MCF 10A (cell line): ENCODE measurements around the gene CCDC85A. TPM values are rescaled to one million over a fixed set of nuclear protein-coding genes. Genes with fewer than 3 reads are reported as not detected.

Experiments
- BruUV-seq: library from RNA; stranded (reverse); fragments of 400-500 nt; replicated peaks from 2 replicates; lab custom pipeline; 2021; lab: Mats Ljungman, UMichigan
- CTCF ChIA-PET: fragments of 300-600 bp; sonication (Branson Sonifier 250); formaldehyde crosslinking; extraction: SDS; loops from one replicate; lab custom pipeline; 2021; ENCODE audit warnings: antibody characterized with exemption, inconsistent platforms; lab: Yijun Ruan, JAX
- POLR2A ChIA-PET: fragments of 300-600, 350-650 bp; sonication (Branson Sonifier 250); formaldehyde crosslinking; extraction: SDS; loops from one replicate; lab custom pipeline; 2020; ENCODE audit warnings: antibody characterized with exemption, inconsistent platforms; lab: Yijun Ruan, JAX
- DNase-seq: peaks from one replicate; pipeline ENCODE4 v3.0.0-alpha.2; 2018; ENCODE audit not compliant: unreplicated experiment
- H3K27ac Mint-ChIP-seq: one replicate; pipeline ENCODE4 v1.8.0; 2022; ENCODE audit warnings: mild to moderate bottlenecking, low read depth, mixed read lengths; ENCODE audit not compliant: unreplicated experiment
- H3K27me3 Mint-ChIP-seq: one replicate; pipeline ENCODE4 v1.8.0; 2022; ENCODE audit warnings: mixed read lengths; ENCODE audit not compliant: insufficient read depth, unreplicated experiment
- H3K36me3 Mint-ChIP-seq: one replicate; pipeline ENCODE4 v1.8.0; 2022; ENCODE audit warnings: mild to moderate bottlenecking, moderate library complexity, mixed read lengths; ENCODE audit not compliant: insufficient read depth, unreplicated experiment
- H3K4me1 Mint-ChIP-seq: one replicate; pipeline ENCODE4 v1.8.0; 2022; ENCODE audit warnings: mixed read lengths; ENCODE audit not compliant: insufficient read depth, unreplicated experiment
- H3K4me3 Mint-ChIP-seq: one replicate; pipeline ENCODE4 v1.8.0; 2022; ENCODE audit warnings: mild to moderate bottlenecking, moderate library complexity, mixed read lengths; ENCODE audit not compliant: unreplicated experiment
- H3K9me3 Mint-ChIP-seq: one replicate; pipeline ENCODE4 v1.8.0; 2022; ENCODE audit warnings: mixed read lengths; ENCODE audit not compliant: unreplicated experiment
- intact Hi-C: fragments of 100-400 bp; cut with micrococcal nuclease; formaldehyde crosslinking; loops from 2 replicates; pipeline ENCODE4 v1.14.1; 2022
- total RNA-seq: library from RNA; stranded (reverse); gene quantifications from 2 replicates; pipeline ENCODE4 v1.2.3, GENCODE V29; 2022
- TF ChIP-seq, protein P1 (sequence below): fragments of 200-600 bp; IDR thresholded peaks from one replicate; pipeline ENCODE4 v1.8.0; 2022; ENCODE audit warnings: antibody characterized with exemption, mild to moderate bottlenecking; ENCODE audit not compliant: unreplicated experiment

Gene CCDC85A
- total RNA-seq, 1 experiment from 2014 or later, result 0.16 TPM

DNA sequence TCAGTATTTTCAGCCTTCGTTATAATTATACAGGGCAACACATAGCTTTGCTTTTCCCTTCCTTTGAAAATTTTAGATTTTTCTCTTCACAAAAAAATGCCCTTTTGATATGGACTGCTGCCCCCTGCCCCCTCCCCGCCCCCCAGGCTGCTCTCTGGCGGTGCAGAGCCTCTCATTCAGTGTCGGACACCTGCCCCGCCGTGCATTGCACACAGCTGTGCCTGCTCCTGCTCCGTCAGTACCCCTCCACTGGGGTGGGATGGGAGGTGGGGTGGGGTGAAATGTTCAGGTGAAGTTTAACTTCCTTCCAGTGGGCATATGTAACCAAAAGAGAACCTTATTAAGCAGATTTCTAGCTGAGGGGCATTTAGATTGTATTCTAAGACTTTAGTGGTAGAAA, 148.0 kb downstream of the CCDC85A start:
- H3K27me3 Mint-ChIP-seq, result peaks cover 10% of the 10 kb centered on the region
- CTCF ChIA-PET, result no interaction called here
- TF ChIP-seq, protein P1, sequence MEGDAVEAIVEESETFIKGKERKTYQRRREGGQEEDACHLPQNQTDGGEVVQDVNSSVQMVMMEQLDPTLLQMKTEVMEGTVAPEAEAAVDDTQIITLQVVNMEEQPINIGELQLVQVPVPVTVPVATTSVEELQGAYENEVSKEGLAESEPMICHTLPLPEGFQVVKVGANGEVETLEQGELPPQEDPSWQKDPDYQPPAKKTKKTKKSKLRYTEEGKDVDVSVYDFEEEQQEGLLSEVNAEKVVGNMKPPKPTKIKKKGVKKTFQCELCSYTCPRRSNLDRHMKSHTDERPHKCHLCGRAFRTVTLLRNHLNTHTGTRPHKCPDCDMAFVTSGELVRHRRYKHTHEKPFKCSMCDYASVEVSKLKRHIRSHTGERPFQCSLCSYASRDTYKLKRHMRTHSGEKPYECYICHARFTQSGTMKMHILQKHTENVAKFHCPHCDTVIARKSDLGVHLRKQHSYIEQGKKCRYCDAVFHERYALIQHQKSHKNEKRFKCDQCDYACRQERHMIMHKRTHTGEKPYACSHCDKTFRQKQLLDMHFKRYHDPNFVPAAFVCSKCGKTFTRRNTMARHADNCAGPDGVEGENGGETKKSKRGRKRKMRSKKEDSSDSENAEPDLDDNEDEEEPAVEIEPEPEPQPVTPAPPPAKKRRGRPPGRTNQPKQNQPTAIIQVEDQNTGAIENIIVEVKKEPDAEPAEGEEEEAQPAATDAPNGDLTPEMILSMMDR, result no peak
- H3K27ac Mint-ChIP-seq, result no peak overlapping the region
- H3K9me3 Mint-ChIP-seq, result no peaks in the 10 kb centered on the region
- intact Hi-C loops, result no loop called here
- no peak overlapping the region for H3K4me3 Mint-ChIP-seq
- no TSS peak for BruUV-seq
- DNase-seq, result no peak
- no peaks in the 10 kb centered on the region for H3K36me3 Mint-ChIP-seq
- no peaks in the 10 kb centered on the region for H3K4me1 Mint-ChIP-seq
- POLR2A ChIA-PET, result interaction anchor here (0.6 kb wide), 1 partner anchor 657 kb away, joined by 3 read pairs; no protein-coding TSS in a partner anchor

DNA sequence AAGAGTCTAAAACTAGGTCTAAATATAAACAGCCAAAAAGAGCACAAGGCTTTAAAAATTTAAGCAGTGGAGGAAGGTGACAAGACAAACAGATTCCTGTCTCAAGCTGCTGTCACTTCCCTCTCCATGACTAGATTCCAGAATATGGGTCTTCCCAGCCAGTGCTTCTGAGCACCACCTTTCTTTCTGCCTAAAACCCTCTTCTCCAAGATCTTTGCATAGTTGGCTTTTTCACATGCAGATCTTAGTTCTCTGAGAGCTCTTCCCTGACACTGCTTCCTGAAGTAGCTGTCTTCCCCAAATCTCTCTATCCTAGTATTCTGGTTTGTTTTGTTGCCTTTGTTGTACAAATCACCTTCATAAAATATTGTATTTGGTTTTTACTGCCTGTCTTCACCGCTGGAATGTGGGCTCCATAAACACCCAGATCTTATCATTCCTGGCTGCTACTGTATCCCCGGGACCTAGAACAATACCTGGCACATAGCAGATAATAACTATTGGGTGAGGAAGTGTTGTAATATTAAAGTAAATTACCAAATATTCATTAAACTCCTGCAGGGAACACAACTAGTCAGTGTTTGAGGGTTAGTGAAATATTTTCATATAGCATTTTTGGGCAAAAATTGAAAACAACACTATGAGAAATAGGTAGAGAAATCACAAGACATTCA, 150.2 kb downstream of the CCDC85A start:
- ChIA-PET CTCF (interaction anchor here (0.6 kb wide), 1 partner anchor 290 kb away, joined by 3 read pairs; no protein-coding TSS in a partner anchor), POLR2A (interaction anchor here (0.6 kb wide), 1 partner anchor 540 kb away, joined by 3 read pairs; no protein-coding TSS in a partner anchor)
- Mint-ChIP-seq H3K9me3 (no peaks in the 10 kb centered on the region), H3K36me3 (no peaks in the 10 kb centered on the region), H3K4me3 (no peak overlapping the region), H3K27me3 (peaks cover 5% of the 10 kb centered on the region), H3K27ac (no peak overlapping the region), H3K4me1 (no peaks in the 10 kb centered on the region)
- TF ChIP-seq, protein P1, result no peak
- no TSS peak for BruUV-seq
- intact Hi-C loops, result no loop called here
- DNase-seq, result no peak

DNA sequence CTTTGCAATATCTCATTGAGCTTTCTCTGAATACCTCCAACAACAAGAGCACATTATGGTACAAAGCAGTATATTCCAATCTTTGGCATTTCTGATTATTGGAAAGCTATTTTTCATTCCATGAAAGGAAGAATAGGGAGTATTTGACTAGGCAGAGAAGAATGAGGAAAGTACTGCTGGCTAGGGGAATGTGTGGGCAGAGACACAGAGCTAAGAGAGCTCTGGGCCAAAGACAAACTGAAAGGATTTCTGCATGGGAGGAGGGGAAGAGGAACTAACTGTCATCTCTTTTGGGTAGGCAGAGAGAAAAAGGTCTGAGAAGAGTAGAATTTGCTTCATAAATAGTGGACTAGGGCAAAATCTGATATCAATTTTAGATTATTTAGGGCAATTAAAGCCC, 150.8 kb downstream of the CCDC85A start:
- CTCF ChIA-PET, result no interaction called here
- Mint-ChIP-seq H3K27ac (no peak overlapping the region), H3K27me3 (no peaks in the 10 kb centered on the region), H3K9me3 (no peaks in the 10 kb centered on the region), H3K4me1 (no peaks in the 10 kb centered on the region), H3K4me3 (no peak overlapping the region), H3K36me3 (no peaks in the 10 kb centered on the region)
- TF ChIP-seq, protein P1, result no peak
- BruUV-seq, result no TSS peak
- intact Hi-C loops, result no loop called here
- DNase-seq, result no peak
- POLR2A ChIA-PET, result interaction anchor here (0.5 to 0.6 kb wide), 2 partner anchors 539 to 649 kb away, joined by 3 read pairs; no protein-coding TSS in a partner anchor

DNA sequence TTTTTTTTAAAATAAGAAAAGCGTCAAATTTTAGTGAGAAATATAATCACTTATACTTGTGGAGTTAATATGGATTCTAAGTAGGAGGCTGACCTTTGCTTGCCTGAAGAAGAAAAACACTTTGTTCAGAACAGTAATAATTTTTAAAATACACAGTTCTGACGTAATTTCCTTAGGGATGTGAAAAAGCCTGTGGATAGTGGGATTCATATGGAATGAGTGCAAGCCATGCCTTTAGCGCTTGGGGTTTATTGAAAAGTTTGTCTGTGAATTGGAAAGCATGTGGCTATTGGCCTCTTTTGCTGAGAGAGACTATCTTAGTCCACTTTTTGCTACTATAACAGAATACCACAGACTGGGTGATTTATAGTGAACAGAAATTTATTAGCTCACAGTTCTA, 151.3 kb downstream of the CCDC85A start:
- Mint-ChIP-seq H3K4me3 (no peak overlapping the region), H3K4me1 (no peaks in the 10 kb centered on the region), H3K27me3 (no peaks in the 10 kb centered on the region), H3K9me3 (no peaks in the 10 kb centered on the region), H3K27ac (no peak overlapping the region), H3K36me3 (no peaks in the 10 kb centered on the region)
- intact Hi-C loops, result no loop called here
- no peak for DNase-seq
- BruUV-seq, result no TSS peak
- ChIA-PET CTCF (no interaction called here), POLR2A (interaction anchor here (0.5 kb wide), 1 partner anchor 649 kb away, joined by 3 read pairs; no protein-coding TSS in a partner anchor)
- TF ChIP-seq, protein P1, result no peak
